Left lobe of liver (tissue), 2 donors: ENCODE measurements around the gene NGF. TPM values are rescaled to one million over a fixed set of nuclear protein-coding genes. Genes with fewer than 3 reads are reported as not detected.

Source experiments
- ATAC-seq: fragments of 200-7000 bp; cut with Tn5 transposase; one replicate; pipeline ENCODE4 v1.9.1; 2020; ENCODE audit warnings: mild to moderate bottlenecking, moderate library complexity
- DNase-seq: peaks from one replicate; pipeline ENCODE4 v3.0.0-alpha.2; 2020; ENCODE audit warnings: low spot score
- total RNA-seq: library from RNA; stranded (reverse); gene quantifications from one replicate; pipeline ENCODE4 v1.2.1, GENCODE V29; 2021
- donor health status: DM: no; HTN: no; CAD: no; lungs with moderate emphysema.
- donor health status: DM: no; HTN: yes; CAD: no.

NGF gene
- total RNA-seq, 1 donor from 2014 or later, result 0.55 TPM

- DNase-seq, result no peak
- ATAC-seq, result no peak
These were observed 795 bp downstream of the NGF start for GRCh38 chr1:115337276-115337632.

- ATAC-seq, result no peak
These were observed 1.3 kb downstream of the NGF start for GRCh38 chr1:115336741-115337140.

DNA sequence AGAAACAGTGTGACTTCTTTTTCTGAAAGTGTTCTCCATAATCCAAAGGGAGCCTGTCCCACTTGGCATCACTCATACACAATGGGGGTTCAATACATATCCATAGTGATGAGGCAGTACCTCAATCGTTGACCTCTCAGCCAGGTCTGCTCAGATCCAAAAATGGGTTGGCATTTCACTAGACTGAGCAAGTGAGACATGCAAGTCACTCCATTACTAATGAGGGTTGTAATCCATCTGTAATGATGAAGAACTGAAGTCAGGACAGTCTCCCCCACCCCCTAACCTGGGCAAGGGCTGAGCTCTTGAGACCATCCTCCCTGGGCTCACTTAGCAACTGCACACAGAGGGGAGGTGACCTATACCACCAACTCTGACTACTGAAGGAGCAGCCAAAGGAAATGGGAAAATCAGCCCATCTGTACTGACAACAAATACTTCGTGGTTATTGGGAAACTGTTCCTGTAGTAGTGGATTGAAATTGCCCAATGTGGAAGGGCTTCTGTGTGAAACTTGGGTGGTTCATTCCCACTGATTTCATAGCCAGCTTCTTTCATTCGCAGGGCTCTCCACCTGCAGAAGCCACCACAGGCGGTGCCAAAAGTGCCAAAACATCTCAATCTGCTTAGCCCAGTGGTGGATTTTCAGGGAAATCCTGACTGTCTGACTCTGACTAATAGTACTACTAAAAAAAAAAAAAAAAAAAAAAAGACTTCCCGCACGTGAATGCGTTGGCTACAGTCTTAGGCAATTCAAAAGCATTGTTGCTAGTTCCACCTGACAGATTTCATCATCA lies 5.0 kb downstream of the NGF start:
- no peak for DNase-seq
- no peak for ATAC-seq

More at GRCh38 chr1:115336741-115337140, 1.3 kb downstream of the NGF start:
- no peak for DNase-seq

GRCh38 chr1:115331558-115332331 lies 6.3 kb downstream of the NGF start:
- ATAC-seq (no peak), DNase-seq (no peak)

GRCh38 chr1:115330480-115331013 lies 7.5 kb downstream of the NGF start:
- ATAC-seq (no peak), DNase-seq (no peak)

- DNase-seq (no peak), ATAC-seq (no peak)
These were observed 8.1 kb downstream of the NGF start for GRCh38 chr1:115329965-115330364.

- no peak for ATAC-seq
- DNase-seq, result no peak
These were observed 10.8 kb downstream of the NGF start for GRCh38 chr1:115327270-115327669.

GRCh38 chr1:115326419-115326818 lies 11.6 kb downstream of the NGF start:
- DNase-seq, result no peak
- ATAC-seq, result no peak

GRCh38 chr1:115325874-115326273 lies 12.2 kb downstream of the NGF start:
- no peak for ATAC-seq
- DNase-seq, result no peak

DNA sequence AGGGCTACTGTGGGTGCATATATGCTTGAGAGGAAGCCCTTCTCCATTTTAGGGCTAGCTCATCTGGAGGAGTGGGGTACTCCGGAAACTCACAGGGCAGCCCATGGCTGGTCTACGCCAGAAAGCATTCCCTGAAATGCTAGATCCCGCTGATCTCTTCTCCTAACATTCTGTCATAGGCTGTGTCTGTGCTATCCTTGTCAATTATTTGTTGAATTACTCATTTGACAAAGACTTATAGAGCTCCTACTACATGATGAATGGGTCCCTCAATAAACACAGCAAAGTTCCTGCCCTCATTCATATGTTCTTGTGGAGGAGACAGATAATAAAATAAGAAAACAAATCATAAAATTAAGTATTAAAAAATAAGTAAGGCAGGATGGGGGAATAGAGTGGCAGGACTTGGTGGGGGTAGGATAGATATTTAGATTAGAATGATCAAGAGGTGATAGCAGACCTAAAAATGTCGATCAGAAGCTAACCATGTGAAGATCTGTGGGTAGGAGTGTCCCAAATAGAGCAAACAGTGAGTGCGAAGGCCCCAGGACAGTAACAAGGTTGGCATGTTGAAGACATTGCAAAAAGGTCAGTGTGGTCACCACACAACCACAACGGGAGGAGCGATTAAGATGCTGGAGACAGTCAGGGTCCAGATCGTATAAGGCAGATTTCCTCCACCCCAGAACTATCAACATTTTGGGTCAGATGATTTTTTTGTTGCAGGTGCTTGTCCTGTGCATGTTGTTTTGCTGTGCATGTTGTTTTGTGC lies 13.2 kb downstream of the NGF start:
- DNase-seq (no peak), ATAC-seq (no peak)

DNA sequence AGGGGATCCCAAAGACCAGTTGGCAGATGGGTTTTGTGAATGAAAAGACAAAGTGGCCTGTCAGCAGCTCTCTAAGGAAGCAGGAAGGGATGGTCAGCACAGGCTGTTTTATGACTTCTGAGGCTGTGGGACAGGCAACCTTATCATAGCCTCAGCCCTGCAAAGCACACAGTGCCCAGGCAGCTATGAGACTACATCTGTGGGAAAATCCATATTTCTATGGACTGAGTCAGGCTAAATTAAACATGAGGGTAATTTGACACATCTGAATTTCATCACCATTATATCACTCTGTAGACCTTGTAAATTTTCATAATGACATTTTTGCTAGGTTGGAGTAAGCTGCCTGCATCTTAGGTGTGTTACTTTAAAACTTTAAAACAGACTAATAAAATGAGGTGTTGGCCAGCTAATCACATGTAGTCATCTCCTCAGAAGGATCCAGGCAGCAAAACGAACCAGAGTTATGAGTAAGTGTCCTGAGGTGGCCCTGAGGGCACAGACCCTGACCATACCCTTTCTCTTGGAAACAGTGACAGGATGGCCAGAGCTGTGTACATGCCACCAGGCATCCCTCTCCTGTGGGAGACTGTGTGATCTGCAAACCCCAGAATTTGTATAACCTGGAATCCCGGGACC lies 14.6 kb downstream of the NGF start:
- ATAC-seq (no peak), DNase-seq (no peak)

DNA sequence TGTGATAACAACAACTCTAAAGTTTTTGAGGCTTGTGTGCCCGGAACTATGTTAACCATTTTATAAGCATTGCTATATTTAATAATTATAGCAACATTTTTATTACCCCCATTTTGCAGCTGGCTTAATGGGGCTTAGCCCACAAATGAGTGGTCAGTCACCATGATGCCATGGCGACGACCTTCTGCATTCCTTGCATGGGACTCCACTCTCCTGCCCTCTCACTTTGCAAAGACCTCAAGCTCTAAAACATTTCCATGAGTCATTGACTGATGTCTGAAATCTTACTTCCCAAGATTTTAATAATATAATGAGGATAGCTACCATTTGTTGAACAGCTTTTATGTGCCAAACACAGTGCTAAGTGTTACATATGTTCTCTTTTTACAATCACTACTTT lies 15.4 kb downstream of the NGF start:
- DNase-seq (no peak), ATAC-seq (no peak)

DNA sequence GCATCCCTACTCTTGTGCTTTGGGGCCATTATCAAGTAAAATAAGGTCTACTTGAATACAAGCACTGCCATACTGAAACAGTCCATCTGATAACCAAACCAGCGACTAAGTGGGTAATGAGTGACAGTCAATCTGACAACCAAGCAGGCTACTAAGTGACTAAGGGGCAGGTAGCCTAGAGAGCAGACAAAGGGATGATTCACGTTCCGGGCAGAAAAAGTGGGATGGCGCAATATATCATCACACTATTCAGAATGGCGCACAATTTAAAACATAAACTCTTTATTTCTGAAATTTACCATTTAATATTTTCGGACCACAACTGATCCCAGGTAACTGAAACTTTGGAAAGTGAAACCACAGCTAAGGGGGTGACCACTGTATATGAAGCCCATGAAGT lies 17.7 kb downstream of the NGF start:
- no peak for ATAC-seq

DNA sequence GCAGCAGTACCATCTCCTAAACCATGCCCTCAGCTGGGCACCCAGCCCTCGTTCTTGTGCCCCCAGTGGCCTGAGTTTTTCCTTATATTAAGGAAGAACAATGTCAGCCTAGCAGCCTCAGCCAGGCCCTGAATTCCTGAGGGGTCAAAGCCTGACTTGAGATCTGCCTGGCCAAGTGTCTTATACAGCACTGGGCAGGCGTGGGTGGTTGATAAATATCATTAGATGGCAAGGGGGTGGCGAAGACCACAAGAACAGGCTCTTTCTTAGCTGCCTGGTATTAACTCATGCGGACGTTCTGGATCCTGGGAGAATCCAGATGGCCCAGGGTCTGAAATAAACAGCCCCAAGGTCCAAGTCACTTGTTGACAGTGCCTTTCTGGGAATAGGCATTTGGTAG lies 18.3 kb downstream of the NGF start:
- ATAC-seq (no peak), DNase-seq (no peak)

More for the DNA sequence above, 17.7 kb downstream of the NGF start:
- DNase-seq, result no peak

DNA sequence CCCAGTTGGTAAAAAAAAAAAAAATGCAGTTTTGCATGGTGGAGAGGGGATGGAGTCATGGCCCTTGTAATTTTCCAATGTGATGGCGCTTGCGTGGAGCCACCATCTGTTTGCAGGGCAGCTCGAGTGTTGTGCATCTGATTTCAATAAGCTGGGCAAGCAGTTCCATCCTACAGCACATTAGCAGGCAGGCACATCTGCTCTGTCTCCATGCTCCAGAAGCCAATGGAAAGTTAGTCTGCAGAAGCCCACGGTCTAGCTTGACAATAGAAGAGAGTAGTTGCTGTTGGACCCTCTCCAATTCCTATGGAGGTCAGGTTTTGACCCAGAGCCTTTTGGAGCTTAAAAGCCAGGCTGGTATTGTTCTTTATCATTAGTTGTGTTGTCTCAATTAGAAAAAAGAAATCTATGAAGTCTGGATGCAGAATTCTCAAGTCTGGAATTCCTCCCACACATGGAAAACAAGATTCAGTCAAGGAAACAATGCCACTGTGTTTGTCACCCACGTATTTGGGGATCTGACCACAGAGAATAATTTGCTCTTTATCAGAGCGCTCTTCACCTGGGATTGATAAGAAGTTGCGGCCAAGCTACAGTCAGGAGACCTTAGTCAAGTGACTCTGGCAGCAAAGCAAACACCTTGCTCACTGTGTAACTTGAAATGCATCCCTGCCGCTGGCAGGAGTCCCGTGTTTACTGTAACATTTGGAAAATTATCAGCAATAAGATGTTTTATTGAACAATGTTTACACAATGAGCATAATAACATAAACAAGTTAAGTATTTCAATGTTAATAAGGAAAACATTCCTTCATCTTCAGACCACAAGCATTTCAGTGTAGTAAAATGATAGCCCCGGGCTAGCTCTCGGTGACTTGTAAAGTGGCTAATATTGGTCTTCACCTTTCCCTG lies 20.7 kb downstream of the NGF start:
- DNase-seq, result no peak
- ATAC-seq, result no peak

GRCh38 chr1:115314765-115315164 lies 23.3 kb downstream of the NGF start:
- ATAC-seq, result no peak

DNA sequence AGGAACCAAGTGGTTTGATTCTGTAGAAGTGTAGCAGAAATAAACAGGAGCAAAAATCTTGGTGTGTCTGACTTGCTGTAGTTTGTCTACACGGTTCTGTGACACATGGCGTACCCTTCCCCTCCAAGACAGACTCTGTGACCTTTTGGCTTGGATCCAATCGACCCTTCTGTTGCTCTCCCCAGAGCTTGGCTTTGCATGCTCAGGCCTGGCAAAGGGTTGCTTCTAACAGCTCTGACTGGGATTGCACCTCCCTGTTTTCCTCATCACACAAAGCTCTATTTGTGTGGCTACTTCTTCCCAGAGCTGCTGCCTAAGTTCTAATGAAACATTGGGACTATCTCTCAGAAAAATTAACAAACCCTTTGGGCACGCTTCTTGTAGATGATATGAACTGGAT lies 24.0 kb downstream of the NGF start:
- DNase-seq, result no peak
- ATAC-seq, result no peak

More at GRCh38 chr1:115314765-115315164, 23.3 kb downstream of the NGF start:
- no peak for DNase-seq

GRCh38 chr1:115313182-115313581 lies 24.9 kb downstream of the NGF start:
- no peak for ATAC-seq
- no peak for DNase-seq

DNA sequence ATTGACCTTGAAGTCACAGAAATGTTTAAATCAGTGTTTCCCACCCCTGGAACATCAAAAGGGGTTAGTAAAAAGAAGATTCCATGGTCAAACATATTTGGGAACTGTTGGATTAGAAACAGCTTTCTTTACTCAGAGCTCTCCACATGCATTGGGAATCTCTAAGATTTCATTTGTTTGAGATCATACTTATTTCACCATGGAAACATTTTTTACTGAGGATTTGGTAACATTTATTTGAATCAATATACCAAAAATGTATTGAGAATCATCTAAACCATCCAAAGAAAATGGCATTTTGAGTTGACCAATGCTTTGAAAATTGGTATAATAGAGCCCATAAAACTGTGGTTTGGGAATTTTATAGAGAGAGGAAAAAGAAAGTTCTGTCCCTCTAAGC lies 25.3 kb downstream of the NGF start:
- DNase-seq (no peak), ATAC-seq (no peak)

- ATAC-seq, result no peak
- no peak for DNase-seq
These were observed 26.5 kb downstream of the NGF start for GRCh38 chr1:115311474-115311989.
